ENCODE measurements around the gene ROBO4. TPM values are rescaled to one million over a fixed set of nuclear protein-coding genes. Genes with fewer than 3 reads are reported as not detected.

ROBO4 gene
- total and polyA plus RNA-seq, 2 experiments from 2014 or later = not detected

- Histone ChIP-seq H3K27me3 (ENCODE audit: insufficient read depth) (peaks cover 100% of the 10 kb centered on the region), H2AFZ (no peak overlapping the region), H4K20me1 (replicated peaks; ENCODE audit: insufficient read depth) (peaks cover 24% of the 10 kb centered on the region), H3K9me2 (ENCODE audit: insufficient read depth) (no peaks in the 10 kb centered on the region), H3F3A (replicated peaks; ENCODE audit: low read depth) (no peaks in the 10 kb centered on the region), H3K4me3 (peak overlapping the region; percentile 29; the same call in 1 of the 2 replicates), H3K79me2 (replicated peaks; ENCODE audit: insufficient read depth) (no peaks in the 10 kb centered on the region), H3K4me1 (ENCODE audit: insufficient read depth) (peaks cover 17% of the 10 kb centered on the region; the same call in 1 of the 2 replicates), H3K4me2 (peak overlapping the region; percentile 76), H3K27ac (ENCODE audit: low read depth) (no peak overlapping the region), H3K36me3 (ENCODE audit: insufficient read depth) (no peaks in the 10 kb centered on the region)
- Mint-ChIP-seq H3K27me3 (ENCODE audit: insufficient read depth, low read depth, poor library complexity) (peaks cover 88% of the 10 kb centered on the region), H3K4me3 (peak overlapping the region; percentile 57), H3K36me3 (ENCODE audit: low read depth) (no peaks in the 10 kb centered on the region; the same call in 2 of the 3 replicates), H3K9me3 (no peaks in the 10 kb centered on the region; the same call in 2 of the 3 replicates), H3K4me1 (peaks cover 29% of the 10 kb centered on the region), H3K27ac (no peak overlapping the region)
- peak; percentile 18 for ATAC-seq
- TF ChIP-seq EZH2phosphoT487 (IDR thresholded peaks at IDR 0.05; ENCODE audit: unreplicated experiment) (no peak), CTCF (conservative IDR thresholded peaks at IDR 0.05; ENCODE audit: low read depth in 2 of 2) (no peak), REST (IDR thresholded peaks at IDR 0.05; ENCODE audit: unreplicated experiment) (no peak), EZH2 (IDR thresholded peaks at IDR 0.05; ENCODE audit: low read depth, unreplicated experiment) (peak; percentile 29), NANOG (IDR thresholded peaks at IDR 0.05; ENCODE audit: borderline replicate concordance) (no peak), STAT1 (IDR thresholded peaks at IDR 0.05; ENCODE audit: unreplicated experiment) (no peak)
- DNase-seq (ENCODE audit: low spot score) = peak; percentile 72
Observed at GRCh38 chr11:124863137-124863825, 34.4 kb downstream of the ROBO4 start.

GRCh38 chr11:124861670-124862069 is 36.0 kb downstream of the ROBO4 start:
- Histone ChIP-seq H3F3A (replicated peaks; ENCODE audit: low read depth) (no peaks in the 10 kb centered on the region), H3K27ac (ENCODE audit: low read depth) (no peak overlapping the region), H4K20me1 (replicated peaks; ENCODE audit: insufficient read depth) (peaks cover 19% of the 10 kb centered on the region), H3K4me2 (no peak overlapping the region), H2AFZ (no peak overlapping the region), H3K79me2 (replicated peaks; ENCODE audit: insufficient read depth) (no peaks in the 10 kb centered on the region), H3K4me1 (ENCODE audit: insufficient read depth) (peaks cover 9% of the 10 kb centered on the region; the same call in 1 of the 2 replicates), H3K27me3 (ENCODE audit: insufficient read depth) (peaks cover 98% of the 10 kb centered on the region), H3K36me3 (ENCODE audit: insufficient read depth) (no peaks in the 10 kb centered on the region), H3K4me3 (no peak overlapping the region), H3K9me2 (ENCODE audit: insufficient read depth) (no peaks in the 10 kb centered on the region)
- Mint-ChIP-seq H3K36me3 (ENCODE audit: low read depth) (no peaks in the 10 kb centered on the region; the same call in 2 of the 3 replicates), H3K27me3 (ENCODE audit: insufficient read depth, low read depth, poor library complexity) (peaks cover 72% of the 10 kb centered on the region), H3K4me1 (peaks cover 20% of the 10 kb centered on the region), H3K9me3 (no peaks in the 10 kb centered on the region; the same call in 2 of the 3 replicates), H3K4me3 (no peak overlapping the region), H3K27ac (no peak overlapping the region)
- DNase-seq (ENCODE audit: low spot score) (no peak), ATAC-seq (no peak)
- TF ChIP-seq ZNF462 (CRISPR knock-in tag; IDR thresholded peaks at IDR 0.05) (no peak), ETS1 (IDR thresholded peaks at IDR 0.05) (no peak)
